Daoy (cell line): ENCODE data around the gene NINL. TPM values are rescaled to one million over a fixed set of nuclear protein-coding genes. Genes with fewer than 3 reads are reported as not detected.
"Not testable (repeated sequence)": the region's sequence is repeated elsewhere in the genome, so short reads cannot be mapped to it uniquely, and the experiment has no call there.

Experiments used
- DNase-seq: peaks from one replicate; pipeline ENCODE4 v3.0.0-alpha.2; 2015; ENCODE audit warnings: low read depth
- total RNA-seq: library from RNA; depleted of rRNA; stranded (reverse); fragments of >200 nt; shearing (Covaris generic); gene quantifications from 2 replicates; pipeline ENCODE4 v1.2.3, GENCODE V29; 2014

NINL gene
- total RNA-seq, 1 experiment from 2014 or later, result 5.8 TPM

DNA sequence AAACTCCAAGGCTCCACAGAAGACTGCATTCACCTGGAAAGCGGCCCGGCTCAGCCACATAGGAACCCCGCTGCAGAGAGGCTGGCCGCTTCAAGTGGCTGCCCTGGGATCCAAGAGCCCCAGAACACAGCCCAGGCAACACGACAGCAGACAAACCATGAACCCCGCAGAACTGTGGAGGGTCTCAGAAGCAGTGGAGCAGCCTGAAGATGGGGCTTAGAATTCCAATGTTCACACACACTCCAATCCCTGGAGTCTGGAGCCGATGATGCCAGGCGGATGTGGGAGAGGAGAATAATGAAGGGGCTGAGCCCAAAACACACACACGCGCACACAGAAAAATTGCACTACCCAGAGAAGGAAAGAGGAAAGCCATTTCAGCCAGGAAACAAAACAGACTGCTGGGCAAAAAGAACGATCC, 52.4 kb downstream of the NINL start:
- DNase-seq, result no peak

DNA sequence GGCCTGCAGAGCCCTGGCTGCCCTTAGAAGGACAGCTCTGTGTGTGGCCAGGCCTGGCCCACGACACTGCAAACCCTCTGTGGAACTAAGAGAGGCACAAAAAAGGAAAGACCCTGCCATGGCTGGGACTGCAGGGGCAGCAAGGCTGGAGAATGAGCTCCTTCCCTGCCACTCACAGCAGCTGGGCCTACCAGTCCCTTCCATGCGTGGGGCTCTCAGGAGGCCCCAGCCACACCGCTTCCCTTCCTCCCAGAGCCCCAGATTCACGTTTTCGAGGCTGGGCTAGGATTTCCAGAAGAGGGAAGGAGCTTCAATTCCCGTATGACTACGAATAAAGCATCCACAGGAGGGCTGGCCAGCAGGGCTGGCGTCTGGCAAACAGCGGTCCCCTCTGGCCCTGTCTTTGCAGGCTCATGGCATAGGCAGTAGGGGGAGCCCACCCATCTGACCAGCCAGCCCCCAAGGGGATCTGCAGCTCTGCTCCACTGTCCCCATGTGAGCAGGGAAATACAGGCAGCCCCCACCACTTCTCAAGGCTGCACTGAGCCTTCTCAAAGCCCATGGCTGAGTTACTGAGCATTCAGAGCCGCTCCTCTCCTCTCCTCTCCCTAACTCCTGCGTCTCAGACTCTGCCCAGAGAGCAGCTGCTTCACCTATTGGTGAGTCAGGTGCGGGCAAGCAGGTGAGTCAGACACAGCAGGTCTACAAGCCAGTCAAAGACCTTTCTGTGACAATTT, 53.1 kb downstream of the NINL start:
- DNase-seq, result no peak

DNA sequence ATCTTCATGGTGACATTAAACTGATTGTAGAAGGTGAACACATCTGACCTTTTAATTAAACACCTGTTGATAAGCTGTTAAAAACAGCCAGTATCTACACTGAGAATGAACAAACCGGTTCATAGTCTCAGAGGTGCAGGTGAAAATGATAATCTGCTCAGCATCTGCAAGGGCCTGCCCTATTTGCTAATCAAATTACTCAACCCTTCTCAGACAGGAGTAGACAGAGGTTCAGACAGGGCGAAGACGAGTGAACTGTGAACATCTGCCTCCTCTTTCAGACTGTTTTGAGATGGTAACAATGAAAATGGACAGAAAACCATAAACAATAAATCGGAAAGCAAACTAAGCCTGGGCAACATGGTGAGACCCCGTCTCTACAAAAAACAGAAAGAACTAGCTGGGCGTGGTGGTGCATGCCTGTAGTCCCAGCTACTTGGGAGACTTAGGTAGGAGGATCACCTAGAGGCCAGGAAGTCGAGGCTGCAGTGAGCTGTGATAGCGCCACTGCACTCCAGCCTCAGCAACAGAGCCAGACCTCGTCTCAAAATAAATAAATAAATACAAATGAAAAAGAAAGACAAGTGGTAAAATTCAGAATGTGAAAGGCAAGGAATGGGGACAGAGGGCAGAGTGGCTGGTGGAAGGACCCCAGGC, 55.9 kb downstream of the NINL start:
- DNase-seq, result no peak

DNA sequence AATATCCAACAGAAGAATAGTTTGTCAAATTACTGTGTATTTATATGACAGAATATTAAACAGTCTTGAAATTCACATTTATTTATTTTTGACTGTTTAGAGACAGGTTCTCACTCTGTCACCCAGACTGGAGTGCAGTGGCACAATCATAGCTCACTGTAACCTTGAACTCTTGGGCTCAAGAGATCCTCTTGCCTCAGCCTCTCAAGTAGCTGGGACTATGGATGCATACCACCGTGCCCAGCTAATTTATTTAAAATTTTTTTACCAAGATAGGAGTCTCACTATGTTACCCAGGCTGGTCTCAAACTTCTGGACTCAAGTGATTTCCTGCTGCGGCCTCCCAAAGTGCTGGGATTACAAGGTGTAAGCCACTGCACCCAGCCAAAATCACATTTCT, 57.4 kb downstream of the NINL start:
- DNase-seq, result no peak

DNA sequence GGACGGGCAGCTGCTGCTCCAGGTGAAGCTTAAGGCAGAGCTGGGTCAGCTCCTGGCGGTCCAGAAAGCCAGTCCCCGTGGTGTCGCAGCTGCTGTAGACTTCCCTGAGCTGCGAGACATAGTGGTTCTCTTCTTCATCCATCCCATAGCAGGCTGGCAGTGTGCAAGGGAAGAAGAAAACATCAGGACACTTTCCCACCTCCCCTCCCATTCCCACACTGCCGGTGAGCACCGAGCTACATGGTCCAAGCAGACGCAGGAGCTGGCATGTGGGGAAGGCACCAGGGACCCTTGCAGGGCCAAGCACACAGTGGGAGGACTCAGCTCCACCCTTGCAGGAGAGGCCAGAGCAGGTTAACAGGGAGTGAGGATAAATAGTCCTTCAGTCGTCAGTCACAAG, 58.9 kb downstream of the NINL start:
- no peak for DNase-seq

DNA sequence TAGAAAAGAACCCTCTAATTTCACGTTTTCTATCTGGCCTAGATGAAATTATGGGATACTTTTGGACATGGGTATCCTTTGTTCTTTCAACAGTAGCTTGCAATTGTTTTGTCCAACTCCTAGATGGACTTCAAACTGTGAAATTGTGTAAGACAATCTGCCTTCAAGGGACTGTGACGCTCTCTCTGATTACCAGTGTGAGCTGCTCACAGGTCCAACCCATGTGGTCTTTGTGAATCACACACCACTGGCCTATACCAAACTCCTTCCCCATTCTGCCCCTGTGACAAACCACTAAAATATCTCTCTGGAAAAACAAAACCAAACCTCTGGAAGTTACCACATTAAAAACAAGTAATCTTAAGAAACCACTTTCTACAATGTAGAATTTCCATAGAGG, 59.5 kb downstream of the NINL start:
- peak; percentile 90 for DNase-seq

DNA sequence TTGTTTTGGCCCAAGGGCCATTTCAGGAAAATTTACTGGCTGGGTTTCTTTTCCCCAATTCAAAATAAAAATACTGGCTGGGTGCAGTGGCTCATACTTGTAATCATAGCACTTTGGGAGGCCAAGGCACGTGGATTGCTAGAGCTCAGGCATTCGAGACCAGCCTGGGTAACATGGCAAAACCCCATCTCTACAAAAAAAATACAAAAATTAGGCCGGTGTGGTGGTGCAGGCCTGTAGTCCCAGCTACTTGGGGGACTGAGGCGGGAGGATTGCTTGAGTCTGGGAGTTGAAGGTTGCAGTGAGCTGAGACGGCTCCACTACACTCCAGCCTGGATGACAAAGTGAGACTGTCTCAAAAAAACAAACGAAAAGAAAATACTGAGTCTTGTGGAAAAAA, 60.0 kb downstream of the NINL start:
- no peak for DNase-seq

DNA sequence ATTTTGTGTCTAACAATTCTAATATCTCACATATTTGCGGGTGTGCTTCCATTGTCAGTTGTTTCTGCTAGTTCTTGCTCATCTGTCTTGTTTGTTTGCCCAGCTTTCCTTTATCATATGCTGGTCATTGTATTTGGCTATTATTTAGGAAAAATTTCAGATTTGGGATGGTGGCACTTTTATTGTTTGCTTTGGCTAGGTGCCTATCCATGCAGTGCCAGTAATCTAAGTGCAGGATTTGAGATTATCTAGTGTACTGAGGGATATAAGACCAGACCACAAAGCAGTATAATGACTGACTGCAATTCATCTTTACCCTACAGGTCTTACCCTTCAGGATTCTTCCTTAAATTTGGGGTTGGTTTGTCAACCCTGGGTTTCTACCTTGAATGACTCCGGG, 63.9 kb downstream of the NINL start:
- no peak for DNase-seq

DNA sequence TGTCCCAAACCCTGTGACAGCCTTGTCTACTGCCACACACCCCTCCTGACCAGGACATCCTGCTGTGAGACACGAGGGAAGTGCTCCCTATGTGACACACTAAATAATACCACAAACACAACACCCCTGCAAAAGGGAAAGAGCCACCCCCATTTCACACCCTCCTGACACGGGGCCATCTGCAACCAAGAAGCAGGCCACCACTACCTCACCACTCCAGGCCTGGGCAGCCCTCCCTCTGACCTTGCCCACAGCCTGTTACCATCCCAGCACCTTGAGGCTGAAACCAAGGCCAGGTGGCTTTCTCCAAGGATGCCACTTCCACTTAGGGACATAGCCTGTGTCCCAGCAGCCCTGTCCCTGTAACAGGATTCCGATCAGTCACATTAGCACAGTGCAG, 68.2 kb downstream of the NINL start:
- DNase-seq, result no peak

DNA sequence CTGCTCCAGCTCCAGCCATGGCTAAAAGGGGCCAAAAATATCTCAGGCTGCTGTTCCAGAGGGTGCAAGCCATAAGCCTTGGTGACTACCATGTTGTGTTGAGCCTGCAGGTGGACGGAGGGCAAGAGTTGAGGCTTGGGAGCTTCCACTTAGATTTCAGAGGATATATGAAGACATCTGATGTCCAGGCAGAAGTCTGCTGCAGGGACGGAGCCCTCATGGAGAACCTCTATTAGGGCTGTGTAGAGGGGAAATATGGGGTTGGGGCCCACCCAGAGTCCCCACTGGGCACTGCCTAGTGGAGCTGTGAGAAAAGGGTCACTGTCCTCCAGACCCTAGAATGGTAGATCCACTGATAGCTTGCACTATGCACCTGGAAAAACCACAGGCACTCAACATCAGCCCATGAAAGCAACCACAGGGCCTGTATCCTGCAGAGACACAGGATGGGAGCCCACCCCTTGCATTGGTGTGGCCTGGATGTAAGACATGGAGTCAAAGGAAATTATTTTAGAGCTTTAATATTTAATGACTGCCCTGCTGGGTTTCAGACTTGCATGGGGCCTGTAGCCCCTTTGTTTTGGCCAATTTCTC, 70.5 kb downstream of the NINL start:
- no peak for DNase-seq

DNA sequence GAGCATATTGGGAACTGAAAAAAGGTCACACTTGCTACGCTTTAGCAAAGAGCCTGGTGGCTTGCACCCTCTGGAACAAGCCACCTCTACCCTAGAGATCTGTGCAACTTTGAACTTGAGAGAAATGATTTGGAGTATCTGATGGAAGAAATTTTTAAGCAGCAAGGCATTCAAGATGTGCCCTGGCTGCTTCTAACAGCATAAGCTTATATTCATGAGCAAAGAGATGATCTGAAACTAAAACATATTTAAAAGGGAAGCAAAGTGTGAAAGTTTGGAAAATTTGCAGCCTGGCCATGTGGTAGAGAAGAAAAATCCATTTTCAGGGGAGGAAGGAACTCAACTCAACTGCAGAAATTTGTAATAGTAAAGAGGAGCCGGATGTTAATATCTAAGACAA, 71.1 kb downstream of the NINL start:
- no peak for DNase-seq

DNA sequence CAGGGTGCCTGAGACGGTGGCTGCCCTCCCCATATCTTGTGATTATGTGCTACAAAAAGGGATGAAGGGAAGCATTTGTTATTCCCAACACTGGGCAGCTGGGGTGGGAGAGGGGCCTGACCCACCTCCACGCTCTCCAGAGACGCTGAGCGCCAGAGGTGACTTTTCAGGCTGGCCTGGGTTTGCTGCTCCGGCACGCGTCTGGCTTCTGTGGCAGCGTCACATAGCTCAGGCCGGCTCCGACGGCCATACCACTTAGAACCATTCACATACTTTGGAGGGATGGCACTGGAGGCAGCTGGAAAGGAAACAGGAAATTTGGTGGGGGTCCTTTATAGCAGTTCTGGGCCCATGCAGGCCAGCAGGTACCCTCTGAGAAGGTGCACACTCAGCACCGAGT, 72.6 kb downstream of the NINL start:
- no peak for DNase-seq

DNA sequence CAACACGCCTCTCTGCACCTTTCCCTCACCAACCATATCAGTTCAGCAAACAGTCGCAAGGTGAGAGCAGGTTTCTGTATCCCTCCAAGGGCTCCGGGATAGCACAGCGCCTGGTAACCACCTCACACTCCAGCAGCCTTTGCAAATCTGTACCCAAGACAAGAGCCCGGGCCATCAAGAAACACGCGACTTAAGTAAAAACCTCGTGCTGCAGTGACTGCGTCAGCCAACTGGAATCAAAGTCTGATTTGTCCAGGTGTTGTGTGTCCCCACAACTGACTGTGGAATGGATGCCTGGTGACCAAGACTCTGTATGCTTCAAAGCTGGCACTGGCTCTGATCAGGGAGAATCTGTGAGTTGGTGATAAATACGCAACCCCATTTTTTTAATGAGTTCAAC, 74.1 kb downstream of the NINL start:
- DNase-seq, result no peak

DNA sequence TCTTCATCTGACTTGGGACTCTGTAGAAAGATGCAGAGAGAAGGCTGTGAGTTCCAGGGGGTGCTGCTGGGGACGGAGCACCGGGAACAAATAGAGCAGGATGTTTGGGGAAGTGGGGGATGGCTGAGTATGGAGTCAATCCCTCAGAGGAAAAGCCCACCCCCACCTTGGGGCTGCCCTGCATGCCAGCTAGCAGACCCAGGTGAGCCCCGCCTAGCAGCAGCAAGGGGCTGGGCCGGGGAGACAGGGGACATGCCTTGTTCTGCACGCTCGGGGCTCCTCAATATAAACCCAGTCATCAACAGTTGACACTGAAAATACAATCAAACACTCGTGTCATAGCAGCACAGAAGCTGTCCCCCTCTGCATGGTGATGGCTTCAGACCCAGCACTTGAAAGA, 74.6 kb downstream of the NINL start:
- DNase-seq, result no peak

DNA sequence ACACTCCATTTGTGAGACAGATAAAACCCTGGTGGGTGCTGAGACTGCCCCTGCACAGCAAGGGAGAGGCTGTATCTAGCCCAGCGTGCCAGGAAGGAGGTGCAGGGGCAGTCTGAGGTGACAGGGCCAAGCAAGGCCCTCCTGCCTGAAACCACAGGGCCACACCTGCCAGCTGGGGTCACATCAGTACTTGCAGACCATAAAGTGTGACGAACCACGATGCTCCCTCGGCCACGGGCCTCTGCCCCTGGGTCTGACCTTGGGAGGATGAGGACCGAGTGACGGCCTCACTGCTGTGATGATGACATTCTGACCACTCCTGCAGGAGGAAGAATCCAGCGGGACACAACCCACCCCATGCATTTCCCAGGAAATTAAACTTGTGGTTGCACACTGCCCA, 75.1 kb downstream of the NINL start:
- no peak for DNase-seq

DNA sequence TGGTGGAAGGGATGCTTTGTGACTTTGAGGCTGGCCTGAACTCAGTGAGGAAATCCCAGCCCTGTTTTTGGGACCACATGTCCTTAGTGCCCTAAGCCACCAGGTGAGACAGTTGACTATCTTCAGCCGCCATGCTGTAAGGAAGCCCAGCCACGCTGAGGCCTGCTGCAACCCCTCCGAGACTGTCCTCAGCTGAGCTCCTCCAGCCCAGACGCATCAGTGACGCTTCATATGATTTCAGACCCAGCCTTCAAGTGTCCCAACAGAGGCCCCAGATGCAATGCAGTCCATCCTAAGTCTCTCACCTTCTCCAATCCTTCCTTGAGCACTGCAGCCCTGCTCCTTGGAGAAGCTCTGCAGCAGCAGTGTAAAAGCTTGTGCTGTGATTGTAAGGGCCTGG, 76.2 kb downstream of the NINL start:
- no peak for DNase-seq

DNA sequence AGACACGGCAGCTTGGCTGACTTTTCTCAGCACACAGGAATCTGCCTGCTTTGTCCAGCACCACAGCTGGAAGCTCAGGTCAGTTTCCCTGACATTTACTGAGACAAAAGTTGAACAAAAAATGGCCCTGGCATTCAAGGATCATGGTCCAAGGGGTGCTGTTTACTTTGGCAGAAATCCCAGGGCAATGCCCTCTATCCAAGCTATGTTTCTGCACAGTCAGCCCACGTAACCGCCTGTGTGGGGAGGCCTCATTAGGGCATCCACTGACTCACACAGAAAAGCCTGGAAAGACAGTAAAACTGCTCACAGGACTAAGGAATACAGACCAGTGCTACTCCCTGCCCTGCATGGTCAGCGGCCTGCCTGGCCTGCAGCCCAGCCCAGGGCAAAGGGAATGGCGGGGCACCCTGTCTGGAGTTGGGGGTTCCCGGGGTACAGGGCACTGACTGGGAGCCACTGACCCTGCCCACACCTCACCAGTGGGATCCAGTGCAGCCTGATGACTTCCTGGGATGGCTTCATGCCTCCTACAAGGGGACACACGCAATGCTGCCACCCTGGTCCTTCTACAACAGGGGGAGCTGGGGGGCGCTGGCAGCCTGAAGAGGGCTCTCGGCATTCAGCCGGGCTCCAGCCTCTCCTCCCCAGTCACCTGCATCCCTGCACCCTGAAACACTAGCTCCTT, 77.1 kb downstream of the NINL start:
- DNase-seq, result peak; percentile 82

DNA sequence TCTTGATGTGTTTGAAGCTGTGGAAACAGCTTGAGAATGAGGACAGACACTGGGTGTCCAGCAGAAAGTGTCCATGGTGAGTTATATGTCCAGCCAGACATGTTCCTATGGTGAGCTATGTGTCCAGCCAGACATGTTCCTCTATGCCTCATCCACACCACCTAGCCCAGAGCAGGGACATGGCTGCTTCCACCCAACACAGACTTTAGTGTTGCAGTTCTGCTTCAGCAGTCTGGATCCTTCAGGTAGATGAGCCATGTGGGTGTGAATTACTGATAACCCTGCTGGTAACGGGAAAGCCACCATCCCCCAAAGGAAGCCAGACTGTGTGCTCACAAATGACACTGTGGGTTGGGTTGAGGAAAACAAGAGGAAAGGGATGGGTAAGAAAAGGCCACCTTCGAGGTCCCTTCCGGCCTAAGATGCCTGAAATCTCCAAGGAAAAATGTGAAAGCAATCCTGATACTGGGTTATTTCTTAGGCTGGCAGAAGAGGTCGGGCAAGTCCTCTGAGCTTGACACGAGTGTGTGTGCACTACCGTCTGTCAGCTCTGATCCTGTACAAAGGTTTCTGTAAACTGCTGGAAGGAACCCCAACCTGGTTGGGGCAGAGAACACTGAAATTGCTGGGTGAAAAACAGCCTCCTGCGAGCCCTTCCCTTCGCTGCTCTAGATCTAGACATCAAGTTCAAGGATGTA, 77.8 kb downstream of the NINL start:
- DNase-seq, result no peak

DNA sequence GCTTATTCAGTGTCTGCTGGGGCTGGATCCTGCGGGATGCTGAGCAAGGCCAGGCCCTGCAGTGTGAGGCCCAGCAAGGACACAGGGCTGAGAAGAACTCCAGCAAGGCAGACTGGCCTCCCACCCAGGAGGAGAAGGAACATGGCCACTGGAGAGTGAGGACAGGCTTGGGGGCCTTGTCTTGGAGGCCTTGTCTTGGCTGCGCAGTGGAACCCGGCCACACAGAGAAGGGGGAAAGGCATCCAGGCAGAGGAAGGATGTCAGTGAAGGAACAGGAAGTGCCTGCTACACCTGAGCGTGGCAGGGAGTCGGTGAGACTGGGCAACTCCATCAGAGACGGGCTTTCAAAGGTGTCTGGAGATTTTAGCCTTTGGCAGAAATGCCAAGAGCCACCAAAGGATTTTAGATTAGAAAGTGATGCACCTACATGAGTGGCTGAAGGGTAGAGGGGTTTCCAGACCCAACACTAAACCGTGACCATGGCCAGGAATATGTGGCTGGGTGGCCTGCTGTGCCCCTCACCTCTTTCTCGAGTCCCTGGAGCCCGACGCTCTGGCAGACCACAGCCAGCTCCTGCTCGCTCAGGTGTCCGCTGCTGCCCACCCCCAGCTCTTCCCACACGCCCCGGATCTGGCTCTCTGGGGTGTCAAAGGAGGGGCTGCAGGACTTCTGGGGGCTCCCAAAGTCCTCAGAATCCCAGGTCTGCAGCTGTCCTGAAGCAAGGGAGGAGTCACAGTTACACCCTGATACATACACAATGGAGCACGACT, 80.8 kb downstream of the NINL start:
- DNase-seq, result no peak

DNA sequence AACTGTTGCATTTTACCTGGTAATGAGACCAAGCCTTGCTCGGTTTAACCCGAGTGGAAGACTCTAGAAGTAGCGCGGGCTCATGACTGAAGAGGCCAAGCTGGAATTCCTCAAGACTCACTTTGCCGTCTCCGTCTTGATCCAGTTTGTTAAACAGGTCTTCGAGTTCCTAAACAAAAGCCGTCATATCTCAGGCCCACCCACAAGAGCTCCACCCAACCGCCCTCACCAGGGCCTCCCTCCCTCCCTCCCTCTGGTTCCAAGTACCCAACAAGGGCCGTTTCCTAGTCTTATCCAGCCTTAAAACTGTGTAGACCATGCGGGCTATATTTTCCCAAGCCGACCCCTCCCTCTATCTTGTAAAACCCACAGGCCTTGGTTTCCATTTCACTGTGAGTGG, 81.4 kb downstream of the NINL start:
- no peak for DNase-seq

DNA sequence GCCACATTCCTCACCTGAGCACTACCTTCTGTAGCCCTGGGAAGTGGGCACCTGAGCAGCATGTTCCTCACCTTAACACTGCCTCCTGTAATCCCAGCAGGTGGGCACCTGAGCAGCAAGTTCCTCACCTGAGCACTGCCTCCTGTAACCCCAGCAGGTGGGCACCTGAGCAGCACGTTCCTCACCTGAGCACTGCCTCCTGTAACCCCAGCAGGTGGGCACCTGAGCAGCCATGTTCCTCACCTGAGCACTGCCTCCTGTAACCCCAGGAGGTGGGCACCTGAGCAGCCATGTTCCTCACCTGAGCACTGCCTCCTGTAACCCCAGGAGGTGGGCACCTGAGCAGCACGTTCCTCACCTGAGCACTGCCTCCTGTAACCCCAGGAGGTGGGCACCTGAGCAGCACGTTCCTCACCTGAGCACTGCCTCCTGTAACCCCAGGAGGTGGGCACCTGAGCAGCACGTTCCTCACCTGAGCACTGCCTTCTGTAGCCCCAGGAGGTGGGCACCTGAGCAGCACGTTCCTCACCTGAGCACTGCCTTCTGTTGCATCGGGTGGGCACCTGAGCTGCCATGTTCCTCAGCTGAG, 82.2 kb downstream of the NINL start:
- not testable (repeated sequence) for DNase-seq
